GM23338 (cell line): ENCODE measurements around the gene COL16A1. TPM values are rescaled to one million over a fixed set of nuclear protein-coding genes. Genes with fewer than 3 reads are reported as not detected.
A peak's percentile ranks its signal among the peaks of the same experiment; 100 is the strongest.

Source experiments
- ATAC-seq: fragments of 200-7000 bp; cut with Tn5 transposase; 3 replicates; pipeline ENCODE4 v1.9.1; 2020
- DNase-seq: peaks from one replicate; pipeline ENCODE4 v3.0.0-alpha.2; 2015; ENCODE audit warnings: low spot score
- H2AFZ ChIP-seq: fragments of 200-600 bp; sonication (generic); 2 replicates; pipeline ENCODE4 v1.8.0; 2016; ENCODE audit warnings: antibody characterized with exemption, mild to moderate bottlenecking, moderate library complexity
- H3F3A ChIP-seq: fragments of 200-600 bp; sonication (generic); replicated peaks from 2 replicates; pipeline ENCODE4 v1.8.0; 2017; ENCODE audit warnings: antibody characterized with exemption, mixed run types, low read depth
- H3K27ac ChIP-seq: fragments of 200-600 bp; sonication (generic); 2 replicates; pipeline ENCODE4 v1.6.1; 2016; ENCODE audit warnings: low read depth
- H3K27me3 ChIP-seq: fragments of 200-600 bp; sonication (generic); 2 replicates; pipeline ENCODE4 v1.8.0; 2016; ENCODE audit warnings: mild to moderate bottlenecking, mixed run types, moderate library complexity; ENCODE audit not compliant: insufficient read depth
- H3K36me3 ChIP-seq: fragments of 200-600 bp; sonication (generic); 2 replicates; pipeline ENCODE4 v1.8.0; 2016; ENCODE audit warnings: mild to moderate bottlenecking; ENCODE audit not compliant: insufficient read depth
- H3K4me1 ChIP-seq: fragments of 200-600 bp; sonication (generic); 2 replicates; pipeline ENCODE4 v1.8.0; 2016; ENCODE audit warnings: mild to moderate bottlenecking, moderate library complexity; ENCODE audit not compliant: insufficient read depth
- H3K4me2 ChIP-seq: fragments of 200-600 bp; sonication (generic); 2 replicates; pipeline ENCODE4 v1.7.1; 2017; ENCODE audit warnings: mixed run types
- H3K4me3 ChIP-seq: fragments of 200-600 bp; sonication (generic); 2 replicates; pipeline ENCODE4 v1.6.1; 2016; ENCODE audit warnings: mixed run types
- H3K79me2 ChIP-seq: fragments of 200-600 bp; sonication (generic); replicated peaks from 2 replicates; pipeline ENCODE4 v1.8.0; 2017; ENCODE audit warnings: mild to moderate bottlenecking; ENCODE audit not compliant: insufficient read depth
- H3K9me2 ChIP-seq: fragments of 200-600 bp; sonication (generic); 2 replicates; pipeline ENCODE4 v1.8.0; 2017; ENCODE audit not compliant: insufficient read depth
- H4K20me1 ChIP-seq: fragments of 200-600 bp; sonication (generic); replicated peaks from 2 replicates; pipeline ENCODE4 v1.8.0; 2017; ENCODE audit warnings: mild to moderate bottlenecking; ENCODE audit not compliant: insufficient read depth
- H3K27ac Mint-ChIP-seq: 2 replicates; pipeline ENCODE4 v1.8.0; 2020; ENCODE audit warnings: inconsistent platforms, mild to moderate bottlenecking, moderate library complexity, mixed read lengths
- H3K27me3 Mint-ChIP-seq: 3 replicates; pipeline ENCODE4 v1.8.0; 2022; ENCODE audit warnings: low read depth, mild to moderate bottlenecking, moderate library complexity, mixed read lengths, inconsistent platforms; ENCODE audit not compliant: insufficient read depth, poor library complexity
- H3K36me3 Mint-ChIP-seq: 3 replicates; pipeline ENCODE4 v1.8.0; 2021; ENCODE audit warnings: low read depth, mild to moderate bottlenecking, inconsistent platforms, moderate library complexity, mixed read lengths
- H3K4me1 Mint-ChIP-seq: 3 replicates; pipeline ENCODE4 v1.8.0; 2020; ENCODE audit warnings: mild to moderate bottlenecking, inconsistent platforms, mixed read lengths
- H3K4me3 Mint-ChIP-seq: 3 replicates; pipeline ENCODE4 v1.8.0; 2021; ENCODE audit warnings: moderate library complexity, mild to moderate bottlenecking, inconsistent platforms, mixed read lengths
- H3K9me3 Mint-ChIP-seq: 3 replicates; pipeline ENCODE4 v1.8.0; 2020; ENCODE audit warnings: moderate library complexity, mild to moderate bottlenecking, inconsistent platforms, mixed read lengths
- CREB1 ChIP-seq: fragments of 250-450 bp; sonication (Bioruptor Pico); IDR thresholded peaks from 2 replicates; pipeline ENCODE4 v1.5.0; 2020; ENCODE audit warnings: low read depth, mild to moderate bottlenecking, moderate library complexity
- ETS1 ChIP-seq: IDR thresholded peaks from 2 replicates; pipeline ENCODE4 v1.6.1; 2016; ENCODE audit warnings: antibody characterized with exemption
- EZH2 ChIP-seq: fragments of 200-600 bp; sonication (generic); IDR thresholded peaks from one replicate; pipeline ENCODE4 v1.8.0; 2017; ENCODE audit warnings: antibody characterized with exemption, mild to moderate bottlenecking, low read depth; ENCODE audit not compliant: unreplicated experiment
- EZH2phosphoT487 ChIP-seq: fragments of 200-600 bp; sonication (generic); IDR thresholded peaks from one replicate; pipeline ENCODE4 v1.8.1; 2018; ENCODE audit warnings: antibody characterized with exemption; ENCODE audit not compliant: unreplicated experiment
- JUNB ChIP-seq: IDR thresholded peaks from one replicate; pipeline ENCODE4 v1.6.1; 2016; ENCODE audit warnings: antibody characterized with exemption; ENCODE audit not compliant: unreplicated experiment
- NANOG ChIP-seq: IDR thresholded peaks from 2 replicates; pipeline ENCODE4 v1.6.1; 2016; ENCODE audit warnings: antibody characterized with exemption, borderline replicate concordance
- POLR2AphosphoS5 ChIP-seq: IDR thresholded peaks from 2 replicates; pipeline ENCODE4 v1.6.1; 2016; ENCODE audit warnings: antibody characterized with exemption, low read depth
- REST ChIP-seq: IDR thresholded peaks from one replicate; pipeline ENCODE4 v1.6.1; 2018; ENCODE audit warnings: antibody characterized with exemption; ENCODE audit not compliant: unreplicated experiment
- ZNF331 ChIP-seq: fragments of 250-450 bp; sonication (Bioruptor Pico); IDR thresholded peaks from 2 replicates; pipeline ENCODE4 v1.5.0; 2020; ENCODE audit warnings: low read depth, mild to moderate bottlenecking, moderate library complexity
- ZNF462 ChIP-seq: fragments of 250-450 bp; sonication (Bioruptor Pico); IDR thresholded peaks from 2 replicates; pipeline ENCODE4 v1.5.0; 2020; ENCODE audit warnings: mild to moderate bottlenecking, moderate library complexity
- polyA plus RNA-seq: library from polyadenylated mRNA; unstranded; fragments of >200 nt; fragmentation: Nextera tagmentation; extraction: Ambion mirVana; gene quantifications from 2 replicates; pipeline ENCODE4 v1.2.1, GENCODE V29; 2016
- total RNA-seq: library from RNA; depleted of rRNA; stranded (reverse); fragments of >200 nt; shearing (Covaris generic); gene quantifications from 2 replicates; pipeline ENCODE4 v1.2.3, GENCODE V29; 2014

The COL16A1 gene
- total and polyA plus RNA-seq, 2 experiments from 2014 or later: 4.2 to 13.2 TPM

- no peak for ATAC-seq
- H3K27me3 ChIP-seq: no peaks in the 10 kb centered on the region
- H3K27ac Mint-ChIP-seq: no peak overlapping the region
Measured at GRCh38 chr1:31647106-31647505, 56.7 kb downstream of the COL16A1 start.

GRCh38 chr1:31646259-31646960 is 57.4 kb downstream of the COL16A1 start:
- H3K4me2 ChIP-seq: no peak overlapping the region
- no peak overlapping the region for H3K4me3 ChIP-seq
- no peaks in the 10 kb centered on the region for H3K36me3 Mint-ChIP-seq
- no peak for TF ChIP-seq REST
- TF ChIP-seq CREB1 (CRISPR knock-in tag): no peak
- TF ChIP-seq POLR2AphosphoS5: no peak
- no peak for TF ChIP-seq NANOG
- no peak for TF ChIP-seq JUNB
- TF ChIP-seq ZNF331 (CRISPR knock-in tag): no peak
- TF ChIP-seq ETS1: no peak
- no peak for TF ChIP-seq ZNF462
- no peak for TF ChIP-seq EZH2
- TF ChIP-seq EZH2phosphoT487: no peak

More at GRCh38 chr1:31647106-31647505, 56.7 kb downstream of the COL16A1 start:
- Histone ChIP-seq H4K20me1 (no peaks in the 10 kb centered on the region), H3K79me2 (peaks cover 23% of the 10 kb centered on the region), H3K36me3 (no peaks in the 10 kb centered on the region), H3K4me3 (no peak overlapping the region), H3K4me2 (no peak overlapping the region), H3K9me2 (no peaks in the 10 kb centered on the region), H2AFZ (no peak overlapping the region), H3F3A (peaks cover 8% of the 10 kb centered on the region; the same call in 1 of the 2 replicates), H3K4me1 (peaks cover 20% of the 10 kb centered on the region), H3K27ac (no peak overlapping the region)
- Mint-ChIP-seq H3K4me3 (peak overlapping the region; percentile 12; the same call in 1 of the 3 replicates), H3K9me3 (no peaks in the 10 kb centered on the region; the same call in 2 of the 3 replicates), H3K27me3 (peaks cover 10% of the 10 kb centered on the region), H3K4me1 (peaks cover 13% of the 10 kb centered on the region; the same call in 2 of the 3 replicates), H3K36me3 (no peaks in the 10 kb centered on the region)
- no peak for DNase-seq
- no peak for TF ChIP-seq JUNB

More at GRCh38 chr1:31646259-31646960, 57.4 kb downstream of the COL16A1 start:
- Mint-ChIP-seq H3K4me3 (peak overlapping the region; percentile 95), H3K27ac (no peak overlapping the region), H3K27me3 (peaks cover 10% of the 10 kb centered on the region), H3K4me1 (peaks cover 13% of the 10 kb centered on the region; the same call in 2 of the 3 replicates), H3K9me3 (no peaks in the 10 kb centered on the region; the same call in 2 of the 3 replicates)
- Histone ChIP-seq H2AFZ (no peak overlapping the region), H3K4me1 (peaks cover 25% of the 10 kb centered on the region), H3F3A (peaks cover 8% of the 10 kb centered on the region; the same call in 1 of the 2 replicates), H3K27ac (no peak overlapping the region), H3K9me2 (no peaks in the 10 kb centered on the region), H3K36me3 (no peaks in the 10 kb centered on the region), H4K20me1 (no peaks in the 10 kb centered on the region), H3K27me3 (no peaks in the 10 kb centered on the region), H3K79me2 (peaks cover 30% of the 10 kb centered on the region)
- DNase-seq (no peak), ATAC-seq (no peak)
